Measurements from ENCODE around the gene FOXO3.

FOXO3 gene

GRCh38 chr6:108643184-108643583 lies 82.5 kb downstream of the FOXO3 start:
- Histone ChIP-seq H3K4me3 (replicated peaks; ENCODE audit: low read depth, low read length) (no peak overlapping the region), H3K36me3 (ENCODE audit: control insufficient read depth, insufficient read depth, low read length) (no peaks in the 10 kb centered on the region; the same call in 1 of the 2 replicates), H3K27me3 (replicated peaks; ENCODE audit: control insufficient read depth, insufficient read depth, low read length) (no peaks in the 10 kb centered on the region)
- no peak for TF ChIP-seq CTCF (IDR thresholded peaks at IDR 0.05; ENCODE audit: insufficient read depth, low read length, poor library complexity, severe bottlenecking)
- DNase-seq (ENCODE audit: extremely low read depth, insufficient read length), result no peak

DNA sequence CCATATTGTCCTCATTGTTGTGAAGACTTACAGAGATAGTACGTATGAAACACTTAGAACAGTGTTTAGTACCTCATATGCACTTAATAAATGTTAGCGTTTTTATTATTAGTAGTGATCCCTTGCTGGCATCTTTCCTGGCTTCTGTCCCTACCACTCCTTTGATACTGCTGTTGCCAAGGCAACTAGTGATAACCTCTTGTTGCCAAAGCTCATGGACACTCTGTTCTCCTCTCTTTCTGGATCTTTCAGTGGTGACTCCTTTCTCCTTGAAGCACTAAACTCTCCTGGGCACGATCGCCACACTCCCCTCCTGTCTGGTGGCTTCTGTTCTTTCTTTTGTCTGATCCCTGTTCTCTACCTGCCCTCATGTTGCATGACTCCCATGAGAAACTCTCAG lies 83.5 kb downstream of the FOXO3 start:
- no peak for DNase-seq (ENCODE audit: extremely low read depth, insufficient read length)
- no peak for TF ChIP-seq CTCF (IDR thresholded peaks at IDR 0.05; ENCODE audit: insufficient read depth, low read length, poor library complexity, severe bottlenecking)
- Histone ChIP-seq H3K27me3 (replicated peaks; ENCODE audit: control insufficient read depth, insufficient read depth, low read length) (no peaks in the 10 kb centered on the region), H3K4me3 (replicated peaks; ENCODE audit: low read depth, low read length) (no peak overlapping the region), H3K36me3 (ENCODE audit: control insufficient read depth, insufficient read depth, low read length) (no peaks in the 10 kb centered on the region; the same call in 1 of the 2 replicates)

GRCh38 chr6:108648191-108648590 lies 87.5 kb downstream of the FOXO3 start:
- no peak for TF ChIP-seq CTCF (IDR thresholded peaks at IDR 0.05; ENCODE audit: insufficient read depth, low read length, poor library complexity, severe bottlenecking)
- DNase-seq (ENCODE audit: extremely low read depth, insufficient read length), result no peak
- Histone ChIP-seq H3K36me3 (ENCODE audit: control insufficient read depth, insufficient read depth, low read length) (no peaks in the 10 kb centered on the region; the same call in 1 of the 2 replicates), H3K4me3 (replicated peaks; ENCODE audit: low read depth, low read length) (no peak overlapping the region), H3K27me3 (replicated peaks; ENCODE audit: control insufficient read depth, insufficient read depth, low read length) (no peaks in the 10 kb centered on the region)

- no peak for DNase-seq (ENCODE audit: extremely low read depth, insufficient read length)
- H3K36me3 ChIP-seq (ENCODE audit: control insufficient read depth, insufficient read depth, low read length), result no peaks in the 10 kb centered on the region; the same call in 1 of the 2 replicates
- H3K27me3 ChIP-seq (replicated peaks; ENCODE audit: control insufficient read depth, insufficient read depth, low read length), result no peaks in the 10 kb centered on the region
- no peak overlapping the region for H3K4me3 ChIP-seq (replicated peaks; ENCODE audit: low read depth, low read length)
- TF ChIP-seq CTCF (IDR thresholded peaks at IDR 0.05; ENCODE audit: insufficient read depth, low read length, poor library complexity, severe bottlenecking), result no peak
Measured at GRCh38 chr6:108650325-108650724, 89.6 kb downstream of the FOXO3 start.

- Histone ChIP-seq H3K27me3 (replicated peaks; ENCODE audit: control insufficient read depth, insufficient read depth, low read length) (no peaks in the 10 kb centered on the region), H3K36me3 (ENCODE audit: control insufficient read depth, insufficient read depth, low read length) (no peaks in the 10 kb centered on the region; the same call in none of the 2 replicates), H3K4me3 (replicated peaks; ENCODE audit: low read depth, low read length) (no peak overlapping the region)
- no peak for DNase-seq (ENCODE audit: extremely low read depth, insufficient read length)
- no peak for TF ChIP-seq CTCF (IDR thresholded peaks at IDR 0.05; ENCODE audit: insufficient read depth, low read length, poor library complexity, severe bottlenecking)
Measured at GRCh38 chr6:108650781-108651180, 90.1 kb downstream of the FOXO3 start.
